ENCODE results near the gene WARS2.

GRCh38 chr1:119001181-119002027 is 139.0 kb downstream of the WARS2 start:
- TF ChIP-seq CEBPB (IDR thresholded peaks at IDR 0.05; ENCODE audit: low read depth) = no peak
- no peak for TF ChIP-seq SRF (IDR thresholded peaks at IDR 0.05; ENCODE audit: low read depth)
- TF ChIP-seq EZH2 (IDR thresholded peaks at IDR 0.05) = no peak
- no peak for TF ChIP-seq EZH2phosphoT487 (IDR thresholded peaks at IDR 0.05; ENCODE audit: borderline replicate concordance)
- TF ChIP-seq RAD21 (IDR thresholded peaks at IDR 0.05; ENCODE audit: low read depth) = no peak
- no peak for TF ChIP-seq CBX3 (IDR thresholded peaks at IDR 0.05; ENCODE audit: low read depth)
